ENCODE results near the gene SHPK.

The SHPK gene

DNA sequence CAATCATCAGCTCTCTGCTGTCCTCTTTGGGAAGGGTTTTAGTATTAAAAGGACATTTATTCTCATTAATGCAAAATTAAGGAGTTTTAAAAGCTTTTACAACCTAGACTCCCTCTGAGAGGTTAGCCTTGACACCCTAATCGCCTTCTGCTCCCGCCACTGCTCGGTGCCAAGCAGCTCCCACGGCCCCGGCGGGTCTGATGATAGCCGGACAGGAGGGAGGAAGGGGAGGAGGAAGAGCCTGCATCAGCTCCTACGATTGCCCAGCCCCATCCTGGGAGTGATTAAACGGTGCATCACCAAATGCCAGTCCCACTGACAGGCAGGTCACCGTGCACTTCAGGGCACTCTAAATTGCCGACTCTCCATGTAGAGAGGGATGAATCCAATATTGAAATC lies 8.3 kb downstream of the SHPK start:
- no peak for DNase-seq (ENCODE audit: low read depth in 3 of 3)

DNA sequence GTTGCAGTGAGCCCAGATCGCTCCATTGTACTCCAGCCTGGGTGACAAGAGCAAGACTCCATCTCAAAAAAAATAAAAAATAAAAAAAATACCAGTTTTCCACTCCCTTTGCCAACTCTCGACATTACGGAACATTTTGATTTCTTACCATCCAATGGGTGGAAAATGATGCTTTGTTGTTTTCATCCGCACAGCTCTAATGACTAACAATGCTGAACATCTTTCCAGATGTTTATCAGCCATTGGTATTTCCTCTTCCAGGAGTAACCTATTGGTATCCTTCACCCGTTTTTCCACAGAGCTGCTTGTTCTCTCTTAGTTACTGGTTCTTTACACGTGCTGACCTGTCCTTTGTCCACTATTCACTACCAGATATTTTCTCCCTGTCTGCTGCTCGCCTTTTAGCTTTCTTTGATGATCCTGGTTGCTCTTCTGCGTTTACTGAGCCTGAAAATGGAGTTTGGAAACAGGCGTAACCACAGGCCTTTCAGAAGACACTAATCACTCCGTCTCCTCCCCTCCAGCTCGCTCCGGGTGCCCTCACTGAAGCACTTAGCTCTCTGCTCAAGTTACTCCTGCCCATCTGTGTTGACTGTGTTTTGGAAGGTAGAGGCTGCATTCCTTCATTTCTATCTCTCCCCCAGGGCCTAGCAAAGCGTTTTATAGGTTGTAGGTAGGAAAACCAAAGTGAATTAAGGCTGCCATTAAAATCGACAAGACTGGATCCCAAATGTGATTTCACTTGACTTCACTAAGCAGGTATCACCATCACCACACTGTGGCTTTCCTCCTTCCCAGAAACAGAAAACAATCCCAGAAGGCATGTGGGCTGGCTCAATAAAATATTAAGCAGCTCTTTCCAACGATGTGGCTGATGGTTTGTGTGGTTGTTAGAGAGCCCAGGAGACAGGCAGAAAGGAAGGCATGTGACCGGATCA lies 8.9 kb downstream of the SHPK start:
- DNase-seq (ENCODE audit: low read depth in 3 of 3): no peak

- no peak for DNase-seq (ENCODE audit: low read depth in 3 of 3)
Measured at GRCh38 chr17:3622977-3623594, 13.0 kb downstream of the SHPK start.

DNA sequence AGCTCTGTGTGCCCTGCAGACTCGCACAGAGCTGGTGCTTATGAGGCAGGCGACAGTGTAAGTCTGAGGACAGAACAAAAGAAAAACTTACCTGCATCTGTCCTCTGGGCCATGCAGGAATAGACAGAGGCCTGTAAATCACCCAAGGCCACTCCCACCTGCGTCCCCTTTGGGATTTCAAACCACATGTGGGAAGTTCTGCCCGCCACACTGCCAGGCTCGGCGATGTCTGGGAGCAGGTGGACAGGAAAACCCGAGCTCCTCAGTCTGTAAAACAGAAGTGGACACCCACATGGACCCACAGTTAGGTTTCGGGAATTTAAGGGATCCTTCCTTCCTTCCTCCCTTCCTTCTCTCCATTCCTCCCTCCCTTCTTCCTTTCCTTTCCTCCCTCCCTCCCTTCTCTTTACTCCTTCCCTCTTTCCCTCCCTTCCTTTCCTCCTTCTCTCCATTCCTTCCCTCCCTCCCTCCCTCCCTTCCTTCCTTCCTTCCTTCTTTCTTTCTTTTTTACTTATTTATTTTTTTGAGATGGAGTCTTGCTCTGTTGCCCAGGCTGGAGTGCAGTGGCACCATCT lies 14.8 kb downstream of the SHPK start:
- no peak for DNase-seq (ENCODE audit: low read depth in 3 of 3)

DNA sequence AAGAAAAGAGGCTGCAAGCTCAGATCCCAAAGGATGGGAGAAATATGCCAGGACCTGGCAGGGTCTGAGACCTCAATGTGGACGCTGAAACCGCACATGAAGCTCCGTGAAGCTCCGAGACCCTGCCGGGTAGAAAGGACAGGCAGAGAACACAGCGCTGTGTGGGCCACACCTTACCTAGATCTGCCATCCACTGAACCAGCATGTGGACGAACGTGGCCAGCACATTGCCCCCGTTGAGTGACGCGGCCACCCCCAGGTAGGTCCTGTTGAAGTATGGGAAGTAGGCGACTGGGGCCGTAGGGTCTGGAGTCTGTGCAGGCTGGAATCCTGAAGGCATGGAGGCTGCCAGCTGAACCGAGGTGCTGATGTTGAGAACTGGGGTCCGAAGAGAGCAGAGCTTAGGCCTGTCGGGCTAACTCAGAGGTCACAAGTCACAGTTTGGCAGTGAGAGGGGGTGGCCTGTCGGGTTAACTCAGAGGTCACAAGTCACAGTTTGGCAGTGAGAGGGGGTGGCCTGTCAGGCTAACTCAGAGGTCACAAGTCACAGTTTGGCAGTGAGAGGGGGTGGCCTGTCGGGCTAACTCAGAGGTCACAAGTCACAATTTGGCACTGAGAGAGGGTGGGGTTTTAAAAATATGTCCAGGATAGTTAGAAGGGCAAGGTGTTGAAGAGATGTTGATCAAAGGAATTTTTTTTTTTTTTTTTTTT lies 20.7 kb downstream of the SHPK start:
- no peak for DNase-seq (ENCODE audit: low read depth in 3 of 3)

DNA sequence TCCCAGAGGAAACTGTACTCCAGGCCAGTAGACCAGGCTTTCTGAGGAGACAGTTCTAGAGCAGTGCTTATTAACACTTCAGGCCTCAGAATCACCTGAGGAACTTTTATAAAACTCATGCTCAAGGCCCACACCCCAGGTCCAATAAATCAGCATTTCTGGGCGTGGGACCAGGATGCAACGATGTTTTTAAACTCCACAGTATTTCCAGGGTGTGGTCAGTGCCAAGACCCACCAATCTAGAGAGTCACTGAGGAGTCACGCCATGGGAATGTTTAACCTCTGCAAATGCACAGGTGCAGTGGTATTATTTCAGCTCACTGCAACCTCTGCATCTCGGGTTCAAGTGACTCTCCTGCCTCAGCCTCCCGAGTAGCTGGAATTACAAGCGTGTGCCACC lies 22.9 kb downstream of the SHPK start:
- DNase-seq (ENCODE audit: low read depth in 3 of 3): no peak

DNA sequence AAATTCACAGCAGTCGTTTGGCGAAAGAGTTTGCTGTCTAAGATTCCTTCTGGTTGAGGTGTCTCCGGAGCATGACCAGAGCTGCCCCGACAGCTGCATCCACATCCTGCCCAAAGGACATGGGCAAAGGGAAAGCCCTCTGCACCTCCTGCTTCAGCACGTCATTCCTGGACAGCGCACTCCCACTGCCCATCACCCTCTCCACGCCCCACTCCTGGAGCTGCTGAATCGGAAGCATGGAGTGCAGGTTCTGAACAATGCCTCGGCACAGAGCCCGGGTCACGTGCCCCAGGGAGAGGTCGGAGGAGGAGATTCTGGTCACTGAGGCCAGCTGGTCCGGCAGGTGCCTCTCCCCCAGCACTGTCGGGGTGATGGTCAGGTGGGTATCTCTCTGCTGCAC lies 25.5 kb downstream of the SHPK start:
- DNase-seq (ENCODE audit: low read depth in 3 of 3): no peak

DNA sequence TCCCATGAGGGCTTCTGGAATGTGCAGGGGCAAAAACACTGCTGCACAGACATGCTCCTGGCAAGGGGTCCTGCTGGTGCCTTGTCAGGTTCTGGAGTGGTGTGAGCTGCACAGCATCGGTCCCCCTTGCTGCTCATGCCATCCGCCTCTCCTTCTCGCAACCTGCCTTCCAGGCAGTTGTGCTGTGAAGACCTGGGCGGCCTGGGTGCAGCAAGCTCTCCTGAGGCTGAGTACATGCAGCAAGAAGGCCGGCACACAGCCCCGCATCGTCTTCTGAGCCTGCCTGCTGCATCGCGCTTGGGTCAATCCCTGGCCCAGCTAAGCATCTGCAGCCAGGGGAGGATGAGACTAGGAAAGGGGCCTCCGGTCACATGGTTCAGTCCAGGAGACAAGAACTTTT lies 26.4 kb downstream of the SHPK start:
- no peak for DNase-seq (ENCODE audit: low read depth in 3 of 3)

- no peak for DNase-seq (ENCODE audit: low read depth in 3 of 3)
Measured at GRCh38 chr17:3603870-3604259, 32.2 kb downstream of the SHPK start.

DNA sequence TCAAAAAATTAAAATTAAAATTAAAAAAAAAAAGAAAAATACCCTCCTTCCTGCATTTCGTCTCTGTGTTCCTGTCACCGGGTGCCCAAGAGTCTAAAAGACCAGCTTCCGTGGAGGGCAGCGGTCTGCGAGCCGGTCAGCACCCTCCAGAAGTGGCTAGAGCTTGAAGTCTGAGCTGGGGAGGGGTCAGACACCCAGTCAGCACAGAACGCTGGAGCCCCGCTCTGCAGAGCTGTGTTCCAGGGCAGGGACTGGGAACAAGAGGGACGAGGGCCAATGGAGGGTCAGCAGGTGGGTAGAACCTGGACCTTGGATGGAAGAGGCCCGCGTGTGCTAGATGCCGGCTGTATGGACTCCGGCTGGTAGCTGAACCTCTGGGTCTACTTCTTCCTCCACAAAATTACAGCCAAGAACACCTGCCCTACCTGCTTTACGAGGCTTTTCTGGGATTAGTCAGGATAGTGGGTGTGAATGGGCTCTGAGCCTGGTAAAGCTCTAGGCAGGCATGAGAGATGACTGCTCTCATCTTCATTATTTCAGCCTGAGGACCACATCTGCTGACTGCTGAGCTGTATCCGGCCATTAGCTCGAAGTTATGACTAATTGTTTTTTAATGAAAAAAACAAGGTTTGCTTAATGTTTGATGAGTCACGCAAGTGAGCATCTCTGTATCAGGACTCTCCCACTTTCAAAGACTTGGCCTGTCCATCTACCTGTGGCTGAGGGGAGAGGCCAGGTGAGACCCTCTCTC lies 32.8 kb downstream of the SHPK start:
- DNase-seq (ENCODE audit: low read depth in 3 of 3): no peak

GRCh38 chr17:3602499-3602898 lies 33.6 kb downstream of the SHPK start:
- no peak for DNase-seq (ENCODE audit: low read depth in 3 of 3)

DNA sequence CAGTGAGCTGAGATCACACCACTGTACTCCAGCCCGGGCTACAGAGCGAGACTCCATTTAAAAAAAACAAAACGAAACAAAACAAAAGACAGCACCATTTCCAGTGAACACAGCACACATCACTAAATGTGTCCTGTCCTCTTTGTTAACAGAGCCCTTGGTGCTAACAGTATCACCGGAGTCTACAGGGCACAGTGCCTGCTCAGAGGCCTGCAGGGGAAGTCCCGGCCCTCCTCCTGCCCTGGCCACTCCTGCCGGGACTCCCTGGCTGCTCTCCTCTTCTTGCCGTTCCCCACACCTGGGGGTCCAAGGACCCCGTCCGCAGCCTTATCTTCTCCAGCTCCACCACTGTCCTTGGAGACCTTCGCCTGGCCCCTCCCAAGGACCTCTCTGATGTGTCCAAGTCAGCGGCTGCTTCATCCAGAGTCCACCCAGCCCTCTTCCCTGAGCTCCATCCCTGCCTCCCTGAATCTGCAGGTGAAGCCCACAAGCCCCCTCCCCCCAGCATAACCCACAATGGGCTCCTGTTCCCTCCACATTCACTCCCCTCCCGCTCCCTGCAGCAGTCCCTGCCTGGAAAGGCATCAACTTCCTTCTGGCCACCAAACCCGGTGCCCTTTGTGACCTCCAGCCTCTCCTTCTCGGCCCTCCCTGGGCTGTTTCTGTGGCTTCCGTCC lies 35.4 kb downstream of the SHPK start:
- no peak for DNase-seq (ENCODE audit: low read depth in 3 of 3)

DNA sequence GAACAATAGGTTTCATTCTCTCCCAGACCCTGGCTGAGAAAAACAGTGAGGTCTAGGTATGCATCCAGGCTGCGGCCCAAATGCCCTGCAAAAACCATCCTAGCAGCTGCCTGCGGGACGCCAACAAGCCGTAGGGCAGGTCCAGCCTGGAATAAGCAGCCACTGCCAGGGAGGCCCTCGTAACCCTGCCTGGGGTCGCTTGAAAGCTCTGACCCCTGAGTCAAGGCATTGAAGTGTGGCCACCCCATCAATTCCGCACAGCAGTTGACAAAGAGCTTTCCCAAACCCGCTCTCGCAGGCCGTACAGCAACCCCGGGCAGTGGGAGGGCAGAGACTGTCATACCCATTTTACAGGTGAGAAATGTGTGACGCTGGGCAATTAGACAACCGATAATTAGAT lies 38.0 kb downstream of the SHPK start:
- no peak for DNase-seq (ENCODE audit: low read depth in 3 of 3)

DNA sequence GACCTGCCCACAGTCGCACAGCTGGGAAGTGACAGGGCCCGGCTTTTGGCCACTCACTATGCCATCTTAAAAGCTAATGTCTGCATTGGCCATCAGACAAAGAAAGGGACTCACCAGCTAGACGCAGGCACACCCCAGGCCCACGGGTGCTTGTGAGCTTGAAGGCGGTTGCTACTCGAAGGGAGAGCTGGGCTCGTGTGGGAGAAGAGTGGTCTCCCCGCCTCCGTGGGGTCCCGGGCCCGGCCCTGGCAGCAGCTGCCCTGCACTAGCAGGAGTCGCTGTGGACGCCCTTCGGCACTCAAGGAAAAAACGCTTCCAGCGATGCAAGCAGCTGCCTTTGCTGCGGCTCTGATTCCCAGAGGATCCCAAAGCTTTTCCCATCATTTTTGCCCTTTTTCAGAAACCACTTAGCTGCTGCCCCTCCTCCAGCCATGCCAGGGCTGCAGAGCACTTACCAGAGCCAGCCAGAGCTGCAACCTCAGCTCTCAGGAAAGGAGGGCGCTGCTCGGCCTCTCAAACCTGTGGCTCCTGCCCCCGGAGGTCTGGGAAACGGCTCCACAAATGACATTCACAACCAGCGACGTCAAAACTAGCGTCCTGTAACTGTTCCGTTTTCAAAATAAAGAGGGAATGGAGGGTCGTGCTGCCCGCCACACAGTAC lies 39.1 kb downstream of the SHPK start:
- DNase-seq (ENCODE audit: low read depth in 3 of 3): no peak

DNA sequence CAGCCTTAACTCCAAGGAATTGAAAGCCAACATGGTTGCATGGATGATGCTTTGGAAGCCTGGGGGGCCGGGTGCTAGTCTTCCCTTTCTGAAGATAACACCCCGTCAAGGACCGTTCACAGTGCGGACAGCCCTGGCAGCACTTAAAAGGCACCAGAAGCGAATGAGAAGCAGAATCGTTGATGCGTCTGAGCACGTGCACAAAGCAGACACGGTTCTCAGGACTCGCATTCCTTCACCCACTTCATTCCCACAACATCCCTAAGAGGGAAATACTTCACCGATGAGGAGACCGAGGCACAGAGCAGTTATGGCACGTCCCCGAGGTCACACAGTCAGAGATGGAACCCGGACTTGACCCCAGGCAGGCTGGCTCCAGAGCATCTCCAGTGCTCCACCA lies 41.1 kb downstream of the SHPK start:
- no peak for DNase-seq (ENCODE audit: low read depth in 3 of 3)

GRCh38 chr17:3594051-3594800 lies 41.8 kb downstream of the SHPK start:
- no peak for DNase-seq (ENCODE audit: low read depth in 3 of 3)

DNA sequence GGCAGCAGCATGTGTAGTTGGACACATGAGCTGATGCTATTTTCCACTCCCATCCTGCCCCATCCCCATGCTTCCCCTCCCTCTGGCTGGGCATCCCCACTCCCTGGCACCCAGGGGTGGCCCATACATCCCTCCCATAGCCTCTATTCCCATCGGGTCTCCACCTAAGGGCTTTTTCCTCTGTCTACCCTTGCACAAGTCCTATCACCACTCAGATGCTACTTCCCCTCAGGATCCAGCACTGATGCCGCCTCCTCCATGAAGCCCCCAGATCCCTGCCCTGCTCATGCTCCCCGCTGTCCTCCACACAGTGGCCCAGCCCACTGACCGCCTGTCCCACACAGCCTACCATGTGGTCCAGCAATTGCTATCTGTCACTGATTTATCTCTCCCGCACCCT lies 42.7 kb downstream of the SHPK start:
- DNase-seq (ENCODE audit: low read depth in 3 of 3): no peak

DNA sequence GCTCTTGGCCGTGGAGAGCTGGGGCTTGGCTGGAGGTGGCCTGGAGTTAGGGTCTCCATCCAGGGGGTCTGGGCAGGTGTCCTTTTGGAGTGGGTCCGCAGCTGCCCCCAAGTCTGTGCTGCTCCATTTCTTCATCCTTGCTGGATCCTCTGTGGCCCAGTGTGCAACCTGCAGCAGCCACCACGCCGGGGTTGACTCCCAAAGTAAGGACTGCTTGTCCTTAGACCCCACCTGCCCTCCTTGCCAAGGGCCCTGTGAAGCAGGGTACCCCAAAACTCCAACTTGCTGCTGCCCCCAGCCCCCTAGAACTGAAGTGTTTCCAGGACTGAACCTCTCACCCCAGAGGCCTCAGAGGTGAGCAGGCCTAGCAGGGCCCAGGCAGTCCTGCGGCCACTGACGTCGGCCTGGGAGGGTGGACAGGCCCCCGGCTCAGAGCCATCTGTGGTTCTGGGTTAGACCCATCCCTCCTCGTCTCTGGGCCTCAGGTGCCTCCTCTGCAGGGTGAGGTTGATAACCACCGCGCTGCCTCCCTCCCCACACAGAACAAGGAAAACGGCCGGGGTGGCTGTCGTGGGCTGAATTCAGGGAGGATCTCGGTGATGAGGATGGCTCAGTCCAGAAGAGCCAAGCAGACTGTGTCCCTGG lies 43.7 kb downstream of the SHPK start:
- DNase-seq (ENCODE audit: low read depth in 3 of 3): no peak

DNA sequence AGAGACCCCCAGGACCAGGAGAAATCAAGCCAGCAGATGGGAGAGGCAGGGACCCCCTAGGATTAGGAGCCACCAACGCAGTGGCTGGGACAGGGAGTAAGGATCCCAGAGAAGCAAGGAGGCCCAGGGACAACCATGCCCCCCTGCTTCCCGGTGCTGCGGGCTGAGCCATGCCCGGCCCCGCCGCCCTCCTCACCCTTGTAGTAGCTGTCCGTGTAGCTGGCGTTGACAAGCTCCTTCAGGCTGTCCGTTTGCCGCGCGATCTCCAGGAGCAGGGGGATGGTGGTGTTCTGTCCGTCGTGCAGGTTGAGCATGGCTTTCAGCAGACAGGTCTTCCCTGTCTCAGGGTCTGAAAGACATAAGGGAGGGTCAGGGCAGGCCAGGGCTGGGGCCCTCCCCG lies 45.3 kb downstream of the SHPK start:
- no peak for DNase-seq (ENCODE audit: low read depth in 3 of 3)

Data from stimulated activated CD4-positive, alpha-beta T cell treated with anti-CD3 and anti-CD28 coated beads, TNF-alpha, amount 100 ng/mL, for 4 hours (primary cell).